ENCODE results near the gene PTMA. TPM values are rescaled to one million over a fixed set of nuclear protein-coding genes. Genes with fewer than 3 reads are reported as not detected.

The PTMA gene
- total RNA-seq, 6 donors from 2014 or later = 344 to 896 (median 663) TPM

- no peak for TF ChIP-seq EP300 (IDR thresholded peaks at IDR 0.05)
- peak in 1 of 4 donors; percentile 34 for TF ChIP-seq POLR2A (IDR thresholded peaks at IDR 0.05)
- TF ChIP-seq CTCF (IDR thresholded peaks at IDR 0.05) = no peak
- peak in 1 of 2 donors; percentile 95 for DNase-seq
- Histone ChIP-seq H3K27me3 (no peaks in the 10 kb centered on the region), H3K27ac (peak overlapping the region; percentile 62 to 76 (median 66)), H3K4me1 (peaks cover 14 to 28% (median 21%) of the 10 kb centered on the region in 4 donors), H3K36me3 (no peaks in the 10 kb centered on the region), H3K9me3 (no peaks in the 10 kb centered on the region), H3K4me3 (no peak overlapping the region)
- peak; percentile 32 to 79 for ATAC-seq (ENCODE audit: low FRiP score in 2 of 2)
- WGBS, 2 donors = 55 to 73% methylated on average over 7 to 22 of the region's 22 CpGs
Measured at GRCh38 chr2:231701456-231702373, 6.6 kb upstream of the PTMA start.

- DNase-seq = no peak
- TF ChIP-seq EP300 (IDR thresholded peaks at IDR 0.05) (no peak), POLR2A (IDR thresholded peaks at IDR 0.05) (no peak), CTCF (IDR thresholded peaks at IDR 0.05) (no peak), POLR2AphosphoS5 (IDR thresholded peaks at IDR 0.05) (no peak)
- H3K4me1 ChIP-seq = peaks cover 14 to 33% (median 22%) of the 10 kb centered on the region in 4 donors
- H3K4me3 ChIP-seq = no peak overlapping the region
- 96 to 100% methylated on average over 3 of the region's 3 CpGs for WGBS, 2 donors
- H3K27me3 ChIP-seq = no peaks in the 10 kb centered on the region
- H3K36me3 ChIP-seq = no peaks in the 10 kb centered on the region
- ATAC-seq (ENCODE audit: low FRiP score in 2 of 2) = no peak
- H3K9me3 ChIP-seq = no peaks in the 10 kb centered on the region
- no peak overlapping the region for H3K27ac ChIP-seq
Measured at GRCh38 chr2:231704017-231704416, 4.3 kb upstream of the PTMA start.

GRCh38 chr2:231706731-231707624 is 1.3 kb upstream of the PTMA start:
- 1% methylated on average over 57 to 58 of the region's 66 CpGs for WGBS, 2 donors
- peak; percentile 77 to 91 (median 82) for TF ChIP-seq POLR2A (IDR thresholded peaks at IDR 0.05)
- peak in 1 of 4 donors; percentile 85 for TF ChIP-seq EP300 (IDR thresholded peaks at IDR 0.05)
- peak; percentile 99 to 100 for TF ChIP-seq POLR2AphosphoS5 (IDR thresholded peaks at IDR 0.05)
- TF ChIP-seq CTCF (IDR thresholded peaks at IDR 0.05) = peak; percentile 71 to 96 (median 92)
- peak overlapping the region; percentile 100 for H3K27ac ChIP-seq
- no peaks in the 10 kb centered on the region for H3K27me3 ChIP-seq
- H3K9me3 ChIP-seq = no peaks in the 10 kb centered on the region
- peaks cover 20 to 49% (median 26%) of the 10 kb centered on the region in 4 donors for H3K4me1 ChIP-seq
- peaks cover 0 to 5% (median 3%) of the 10 kb centered on the region in 4 donors for H3K36me3 ChIP-seq
- peak; percentile 81 to 91 for ATAC-seq (ENCODE audit: low FRiP score in 2 of 2)
- H3K4me3 ChIP-seq = peak overlapping the region; percentile 41 to 98 (median 78)
- peak; percentile 94 to 98 for DNase-seq

- TF ChIP-seq POLR2AphosphoS5 (IDR thresholded peaks at IDR 0.05) = no peak
- peak in 1 of 4 donors; percentile 92 for TF ChIP-seq POLR2A (IDR thresholded peaks at IDR 0.05)
- TF ChIP-seq CTCF (IDR thresholded peaks at IDR 0.05) = no peak
- TF ChIP-seq EP300 (IDR thresholded peaks at IDR 0.05) = no peak
- peaks cover 4 to 11% (median 9%) of the 10 kb centered on the region in 4 donors for H3K36me3 ChIP-seq
- peak overlapping the region; percentile 100 for H3K27ac ChIP-seq
- WGBS, 2 donors = 0 to 19% methylated on average over 2 to 7 of the region's 30 CpGs
- peak overlapping the region; percentile 41 to 98 (median 78) for H3K4me3 ChIP-seq
- no peaks in the 10 kb centered on the region for H3K27me3 ChIP-seq
- ATAC-seq (ENCODE audit: low FRiP score in 2 of 2) (no peak), DNase-seq (no peak)
- no peaks in the 10 kb centered on the region for H3K9me3 ChIP-seq
- H3K4me1 ChIP-seq = peaks cover 25 to 49% (median 28%) of the 10 kb centered on the region in 4 donors
Measured at GRCh38 chr2:231707625-231707926, 749 bp upstream of the PTMA start.

Data from upper lobe of left lung (tissue), 6 donors.